ENCODE results near the gene PAN2.
"Not testable (repeated sequence)": the region's sequence is repeated elsewhere in the genome, so short reads cannot be mapped to it uniquely, and the experiment has no call there.

PAN2 gene

GRCh38 chr12:56286044-56286830, 47.6 kb downstream of the PAN2 start:
- Histone ChIP-seq H3K27me3 (ENCODE audit: insufficient read depth, low read depth, severe bottlenecking) (no peaks in the 10 kb centered on the region), H3K4me3 (ENCODE audit: low read depth, low read length) (no peak overlapping the region), H3K27ac (peak overlapping the region; percentile 62), H3K36me3 (peaks cover 81% of the 10 kb centered on the region), H3K9me3 (ENCODE audit: severe bottlenecking) (no peaks in the 10 kb centered on the region)
- no peak for DNase-seq
- TF ChIP-seq CTCF (IDR thresholded peaks at IDR 0.05; ENCODE audit: low read depth, low read length) = no peak

GRCh38 chr12:56284263-56284662, 49.5 kb downstream of the PAN2 start:
- H3K27me3 ChIP-seq (ENCODE audit: insufficient read depth, low read depth, severe bottlenecking); H3K9me3 ChIP-seq (ENCODE audit: severe bottlenecking); H3K4me3 ChIP-seq (ENCODE audit: low read depth, low read length); H3K27ac ChIP-seq: not testable (repeated sequence)
- peaks cover 81% of the 10 kb centered on the region for H3K36me3 ChIP-seq
- peak; percentile 56 for DNase-seq

GRCh38 chr12:56282579-56282978, 51.2 kb downstream of the PAN2 start:
- Histone ChIP-seq H3K4me3 (ENCODE audit: low read depth, low read length) (no peak overlapping the region), H3K9me3 (ENCODE audit: severe bottlenecking) (no peaks in the 10 kb centered on the region), H3K36me3 (peaks cover 85% of the 10 kb centered on the region), H3K27ac (no peak overlapping the region), H3K27me3 (ENCODE audit: insufficient read depth, low read depth, severe bottlenecking) (no peaks in the 10 kb centered on the region)
- TF ChIP-seq CTCF (IDR thresholded peaks at IDR 0.05; ENCODE audit: low read depth, low read length) = no peak
- DNase-seq = no peak

- Histone ChIP-seq H3K9me3 (ENCODE audit: severe bottlenecking) (no peaks in the 10 kb centered on the region), H3K4me3 (ENCODE audit: low read depth, low read length) (no peak overlapping the region), H3K27me3 (ENCODE audit: insufficient read depth, low read depth, severe bottlenecking) (no peaks in the 10 kb centered on the region), H3K36me3 (peaks cover 90% of the 10 kb centered on the region), H3K27ac (no peak overlapping the region)
- no peak for DNase-seq
- TF ChIP-seq CTCF (IDR thresholded peaks at IDR 0.05; ENCODE audit: low read depth, low read length) = no peak
These were observed 51.8 kb downstream of the PAN2 start for GRCh38 chr12:56282030-56282429.

GRCh38 chr12:56280849-56281248, 53.0 kb downstream of the PAN2 start:
- H3K27ac ChIP-seq = no peak overlapping the region
- no peak for DNase-seq
- no peak overlapping the region for H3K4me3 ChIP-seq (ENCODE audit: low read depth, low read length)
- no peaks in the 10 kb centered on the region for H3K27me3 ChIP-seq (ENCODE audit: insufficient read depth, low read depth, severe bottlenecking)
- H3K36me3 ChIP-seq = peaks cover 91% of the 10 kb centered on the region
- no peaks in the 10 kb centered on the region for H3K9me3 ChIP-seq (ENCODE audit: severe bottlenecking)
- no peak for TF ChIP-seq CTCF (IDR thresholded peaks at IDR 0.05; ENCODE audit: low read depth, low read length)

- Histone ChIP-seq H3K4me3 (ENCODE audit: low read depth, low read length) (no peak overlapping the region), H3K27me3 (ENCODE audit: insufficient read depth, low read depth, severe bottlenecking) (no peaks in the 10 kb centered on the region), H3K9me3 (ENCODE audit: severe bottlenecking) (no peaks in the 10 kb centered on the region), H3K36me3 (peaks cover 98% of the 10 kb centered on the region), H3K27ac (peak overlapping the region; percentile 24; the same call in 1 of the 2 replicates)
- DNase-seq = peak; percentile 57
- no peak for TF ChIP-seq CTCF (IDR thresholded peaks at IDR 0.05; ENCODE audit: low read depth, low read length)
These were observed 54.9 kb downstream of the PAN2 start for GRCh38 chr12:56278905-56279304.
